ENCODE results near the gene UBASH3B. TPM values are rescaled to one million over a fixed set of nuclear protein-coding genes. Genes with fewer than 3 reads are reported as not detected.

The UBASH3B gene
- total RNA-seq, 4 donors from 2014 or later = 2.7 to 16.4 (median 9.7) TPM

- no peaks in the 10 kb centered on the region for H3K9me3 ChIP-seq
- intact Hi-C loops (cut with DNase I) = no loop called here
- H3K4me3 ChIP-seq = no peak overlapping the region
- H3K27ac ChIP-seq = peak overlapping the region in 2 of 4 donors; percentile 15 to 40
- no peaks in the 10 kb centered on the region for H3K36me3 ChIP-seq
- TF ChIP-seq POLR2A (IDR thresholded peaks at IDR 0.05) = no peak
- no peak for TF ChIP-seq CTCF (IDR thresholded peaks at IDR 0.05)
- no peak for DNase-seq
- H3K4me1 ChIP-seq = peaks cover 0 to 13% (median 0%) of the 10 kb centered on the region in 3 donors
- no peaks in the 10 kb centered on the region for H3K27me3 ChIP-seq
- 23 to 52% methylated on average over 8 of the region's 8 CpGs for WGBS, 2 donors
Observed at GRCh38 chr11:122697636-122698167, 42.2 kb downstream of the UBASH3B start.

- Histone ChIP-seq H3K4me1 (peaks cover 0 to 13% (median 0%) of the 10 kb centered on the region in 3 donors), H3K9me3 (no peaks in the 10 kb centered on the region), H3K4me3 (no peak overlapping the region), H3K27me3 (no peaks in the 10 kb centered on the region), H3K36me3 (no peaks in the 10 kb centered on the region), H3K27ac (no peak overlapping the region)
- no peak for TF ChIP-seq CTCF (IDR thresholded peaks at IDR 0.05)
- no peak for TF ChIP-seq POLR2A (IDR thresholded peaks at IDR 0.05)
- intact Hi-C loops (cut with DNase I) = no loop called here
- WGBS, 2 donors = 79 to 90% methylated on average over 3 of the region's 3 CpGs
- no peak for DNase-seq
Observed at GRCh38 chr11:122698392-122698791, 42.9 kb downstream of the UBASH3B start.

- intact Hi-C loops (cut with DNase I) = no loop called here
- H3K36me3 ChIP-seq = no peaks in the 10 kb centered on the region
- no peaks in the 10 kb centered on the region for H3K9me3 ChIP-seq
- peaks cover 0 to 13% (median 0%) of the 10 kb centered on the region in 3 donors for H3K4me1 ChIP-seq
- H3K27ac ChIP-seq = no peak overlapping the region
- H3K4me3 ChIP-seq = no peak overlapping the region
- DNase-seq = no peak
- WGBS, 2 donors = 82 to 94% methylated on average over 1 to 2 of the region's 3 CpGs
- TF ChIP-seq CTCF (IDR thresholded peaks at IDR 0.05) = no peak
- no peak for TF ChIP-seq POLR2A (IDR thresholded peaks at IDR 0.05)
- H3K27me3 ChIP-seq = no peaks in the 10 kb centered on the region
Observed at GRCh38 chr11:122700666-122701065, 45.1 kb downstream of the UBASH3B start.

GRCh38 chr11:122701143-122701542 is 45.6 kb downstream of the UBASH3B start:
- WGBS, 2 donors = 56 to 68% methylated on average over 4 of the region's 4 CpGs
- Histone ChIP-seq H3K36me3 (no peaks in the 10 kb centered on the region), H3K4me1 (peaks cover 0 to 13% (median 0%) of the 10 kb centered on the region in 3 donors), H3K9me3 (no peaks in the 10 kb centered on the region), H3K27me3 (no peaks in the 10 kb centered on the region), H3K4me3 (no peak overlapping the region), H3K27ac (no peak overlapping the region)
- intact Hi-C loops (cut with DNase I) = no loop called here
- DNase-seq = no peak
- TF ChIP-seq POLR2A (IDR thresholded peaks at IDR 0.05) (no peak), CTCF (IDR thresholded peaks at IDR 0.05) (no peak)

GRCh38 chr11:122703541-122704272 is 48.2 kb downstream of the UBASH3B start:
- no peaks in the 10 kb centered on the region for H3K36me3 ChIP-seq
- H3K4me1 ChIP-seq = no peaks in the 10 kb centered on the region
- no peaks in the 10 kb centered on the region for H3K9me3 ChIP-seq
- H3K27me3 ChIP-seq = no peaks in the 10 kb centered on the region
- TF ChIP-seq POLR2A (IDR thresholded peaks at IDR 0.05) (no peak), CTCF (IDR thresholded peaks at IDR 0.05) (no peak)
- intact Hi-C loops (cut with DNase I) = no loop called here
- H3K4me3 ChIP-seq = no peak overlapping the region
- WGBS, 2 donors = 80 to 93% methylated on average over 8 of the region's 8 CpGs
- no peak for DNase-seq
- no peak overlapping the region for H3K27ac ChIP-seq
